Transverse colon (tissue), 4 donors: ENCODE data around the gene PDZD8. TPM values are rescaled to one million over a fixed set of nuclear protein-coding genes. Genes with fewer than 3 reads are reported as not detected.

ENCODE experiments used
- DNase-seq: peaks from one replicate; pipeline ENCODE4 v3.0.0-alpha.2; 2019
- H3K27ac ChIP-seq, 4 donors: fragments of 200-600 bp; sonication (generic); 2 replicates each; pipeline ENCODE4 v1.5.1; 2016 to 2018; ENCODE audit warnings: inconsistent platforms in 4 of 4
- H3K27me3 ChIP-seq: fragments of 200-600 bp; sonication (generic); 2 replicates; pipeline ENCODE4 v1.5.1; 2017; ENCODE audit warnings: inconsistent platforms
- H3K36me3 ChIP-seq, 4 donors: fragments of 200-600 bp; sonication (generic); 2 replicates each; pipeline ENCODE4 v1.5.1; 2017 to 2019; ENCODE audit warnings: inconsistent platforms in 4 of 4
- H3K4me1 ChIP-seq, 4 donors: fragments of 200-600 bp; sonication (generic); 2 replicates each; pipeline ENCODE4 v1.5.1; 2017 to 2020; ENCODE audit warnings: inconsistent platforms in 4 of 4
- H3K4me3 ChIP-seq, 4 donors: fragments of 200-600 bp; sonication (generic); 1 replicate in 1 of 4; 2 replicates in 3 of 4; pipeline versions ENCODE4 v1.5.1 to v1.6.1; 2017 to 2019; ENCODE audit warnings: inconsistent platforms in 4 of 4
- H3K9me3 ChIP-seq, 2 donors: fragments of 200-600 bp; sonication (generic); 2 replicates each; pipeline ENCODE4 v1.5.1; 2017 to 2019; ENCODE audit warnings: inconsistent platforms in 2 of 2
- EP300 ChIP-seq: sonication (generic); formaldehyde crosslinking; IDR thresholded peaks from one replicate; pipeline ENCODE4 v1.6.1; 2017; ENCODE audit warnings: antibody characterized with exemption, low read depth
- POLR2A ChIP-seq: fragments of 450-650 bp; IDR thresholded peaks from one replicate; pipeline ENCODE4 v1.6.1; 2016; ENCODE audit warnings: antibody characterized with exemption, mild to moderate bottlenecking, moderate library complexity
- POLR2AphosphoS5 ChIP-seq, 3 donors: sonication (generic); formaldehyde crosslinking; IDR thresholded peaks; one replicate each; pipeline ENCODE4 v1.6.1; 2016; ENCODE audit warnings: antibody characterized with exemption in 3 of 3
- WGBS, 2 donors: methylation state at CpG; one replicate each; pipeline ENCODE4 v1.1.5; 2018; ENCODE audit warnings: low coverage in 1 of 2; 5-methylcytosine and 5-hydroxymethylcytosine counted together
- in situ Hi-C, 4 donors: fragments of 200-750 bp; cut with MboI; loops; one replicate each; pipeline versions ENCODE4 v1.15.0 to v1.15.1; 2017; ENCODE audit warnings: low sequenced_read_pairs in 3 of 4, low pct_ligation_motif_present in 1 of 4, low pct_unique_long_range_greater_than_20kb in 1 of 4
- intact Hi-C: fragments of 100-400 bp; cut with DNase I; formaldehyde crosslinking; loops from one replicate; pipeline ENCODE4 v1.15.1; 2023; ENCODE audit warnings: low total_unique reads
- total RNA-seq, 4 donors: library from RNA; depleted of rRNA; stranded (reverse); fragments of >200 nt; gene quantifications; one replicate each; pipeline ENCODE4 v1.1.0, GENCODE V29; 2016
- TF ChIP-seq, protein P1 (sequence below), 5 experiments: fragments of 200-600 bp in 3 of 5; fragments of 450-650 bp in 2 of 5; sonication (generic) in 3 of 5; IDR thresholded peaks; 1 replicate in 2 of 5; 2 replicates in 3 of 5; pipeline ENCODE4 v1.5.1; 2016 to 2017; ENCODE audit warnings: antibody characterized with exemption in 5 of 5, inconsistent platforms in 3 of 5, mild to moderate bottlenecking in 2 of 5, moderate library complexity in 1 of 5

PDZD8 gene
- total RNA-seq, 4 donors from 2014 or later, result 36.7 to 48.6 (median 40.9) TPM

DNA sequence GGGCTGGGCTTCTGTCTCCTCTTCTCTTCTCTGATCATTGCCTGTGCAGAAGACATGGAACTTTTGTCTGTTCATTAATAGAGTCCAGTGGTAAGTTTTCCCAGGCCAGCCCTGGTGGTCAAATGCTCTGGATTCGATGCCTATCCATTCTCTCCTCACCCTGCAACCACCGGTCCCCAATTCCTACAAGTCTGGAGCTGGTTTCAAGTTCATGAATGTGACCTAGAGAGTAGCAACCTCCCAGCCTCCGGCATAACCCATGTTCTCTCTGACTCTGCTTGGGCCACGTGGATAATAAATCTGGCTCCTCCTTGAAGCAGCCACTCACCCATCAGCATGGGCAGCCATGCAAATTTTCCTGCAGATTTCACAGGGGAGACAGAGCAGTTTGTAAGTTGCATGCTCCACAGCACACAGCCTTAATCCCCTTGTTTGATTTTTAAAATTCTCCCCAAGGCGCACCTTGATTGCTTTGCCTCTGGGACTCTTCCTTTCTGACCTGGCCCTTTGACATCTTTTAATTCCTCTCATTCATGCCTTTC lies 37.3 kb upstream of the PDZD8 start:
- 76 to 100% methylated on average over 1 to 5 of the region's 5 CpGs for WGBS, 2 donors
- no peak for TF ChIP-seq POLR2AphosphoS5 (IDR thresholded peaks at IDR 0.05)
- TF ChIP-seq, protein P1, sequence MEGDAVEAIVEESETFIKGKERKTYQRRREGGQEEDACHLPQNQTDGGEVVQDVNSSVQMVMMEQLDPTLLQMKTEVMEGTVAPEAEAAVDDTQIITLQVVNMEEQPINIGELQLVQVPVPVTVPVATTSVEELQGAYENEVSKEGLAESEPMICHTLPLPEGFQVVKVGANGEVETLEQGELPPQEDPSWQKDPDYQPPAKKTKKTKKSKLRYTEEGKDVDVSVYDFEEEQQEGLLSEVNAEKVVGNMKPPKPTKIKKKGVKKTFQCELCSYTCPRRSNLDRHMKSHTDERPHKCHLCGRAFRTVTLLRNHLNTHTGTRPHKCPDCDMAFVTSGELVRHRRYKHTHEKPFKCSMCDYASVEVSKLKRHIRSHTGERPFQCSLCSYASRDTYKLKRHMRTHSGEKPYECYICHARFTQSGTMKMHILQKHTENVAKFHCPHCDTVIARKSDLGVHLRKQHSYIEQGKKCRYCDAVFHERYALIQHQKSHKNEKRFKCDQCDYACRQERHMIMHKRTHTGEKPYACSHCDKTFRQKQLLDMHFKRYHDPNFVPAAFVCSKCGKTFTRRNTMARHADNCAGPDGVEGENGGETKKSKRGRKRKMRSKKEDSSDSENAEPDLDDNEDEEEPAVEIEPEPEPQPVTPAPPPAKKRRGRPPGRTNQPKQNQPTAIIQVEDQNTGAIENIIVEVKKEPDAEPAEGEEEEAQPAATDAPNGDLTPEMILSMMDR (IDR thresholded peaks at IDR 0.05), result no peak
- TF ChIP-seq EP300, result no peak
- no peak for TF ChIP-seq POLR2A
- intact Hi-C loops, result no loop called here

GRCh38 chr10:117411479-117412399 lies 36.5 kb upstream of the PDZD8 start:
- WGBS, 2 donors, result 53 to 64% methylated on average over 2 to 8 of the region's 8 CpGs
- Histone ChIP-seq H3K4me1 (no peaks in the 10 kb centered on the region), H3K9me3 (no peaks in the 10 kb centered on the region), H3K27ac (no peak overlapping the region), H3K4me3 (no peak overlapping the region), H3K27me3 (no peaks in the 10 kb centered on the region), H3K36me3 (no peaks in the 10 kb centered on the region)
- DNase-seq, result no peak
- in situ Hi-C loops, result no loop called here
- no peak for TF ChIP-seq POLR2AphosphoS5 (IDR thresholded peaks at IDR 0.05)
- intact Hi-C loops, result no loop called here

More for the DNA sequence above, 37.3 kb upstream of the PDZD8 start:
- in situ Hi-C loops, result no loop called here
- DNase-seq, result no peak
- H3K27ac ChIP-seq, result no peak overlapping the region
- H3K27me3 ChIP-seq, result no peaks in the 10 kb centered on the region
- H3K4me1 ChIP-seq, result no peaks in the 10 kb centered on the region
- H3K9me3 ChIP-seq, result no peaks in the 10 kb centered on the region
- H3K36me3 ChIP-seq, result no peaks in the 10 kb centered on the region
- H3K4me3 ChIP-seq, result no peak overlapping the region

GRCh38 chr10:117410557-117410956 lies 35.3 kb upstream of the PDZD8 start:
- no peak for DNase-seq
- 64 to 80% methylated on average over 1 to 4 of the region's 4 CpGs for WGBS, 2 donors
- in situ Hi-C loops (no loop called here), intact Hi-C loops (no loop called here)
- Histone ChIP-seq H3K4me3 (no peak overlapping the region), H3K4me1 (no peaks in the 10 kb centered on the region), H3K27ac (no peak overlapping the region), H3K9me3 (no peaks in the 10 kb centered on the region), H3K27me3 (no peaks in the 10 kb centered on the region), H3K36me3 (no peaks in the 10 kb centered on the region)
- TF ChIP-seq POLR2A, result no peak
- TF ChIP-seq, protein P1 (IDR thresholded peaks at IDR 0.05), result no peak
- TF ChIP-seq POLR2AphosphoS5 (IDR thresholded peaks at IDR 0.05), result no peak
- no peak for TF ChIP-seq EP300

DNA sequence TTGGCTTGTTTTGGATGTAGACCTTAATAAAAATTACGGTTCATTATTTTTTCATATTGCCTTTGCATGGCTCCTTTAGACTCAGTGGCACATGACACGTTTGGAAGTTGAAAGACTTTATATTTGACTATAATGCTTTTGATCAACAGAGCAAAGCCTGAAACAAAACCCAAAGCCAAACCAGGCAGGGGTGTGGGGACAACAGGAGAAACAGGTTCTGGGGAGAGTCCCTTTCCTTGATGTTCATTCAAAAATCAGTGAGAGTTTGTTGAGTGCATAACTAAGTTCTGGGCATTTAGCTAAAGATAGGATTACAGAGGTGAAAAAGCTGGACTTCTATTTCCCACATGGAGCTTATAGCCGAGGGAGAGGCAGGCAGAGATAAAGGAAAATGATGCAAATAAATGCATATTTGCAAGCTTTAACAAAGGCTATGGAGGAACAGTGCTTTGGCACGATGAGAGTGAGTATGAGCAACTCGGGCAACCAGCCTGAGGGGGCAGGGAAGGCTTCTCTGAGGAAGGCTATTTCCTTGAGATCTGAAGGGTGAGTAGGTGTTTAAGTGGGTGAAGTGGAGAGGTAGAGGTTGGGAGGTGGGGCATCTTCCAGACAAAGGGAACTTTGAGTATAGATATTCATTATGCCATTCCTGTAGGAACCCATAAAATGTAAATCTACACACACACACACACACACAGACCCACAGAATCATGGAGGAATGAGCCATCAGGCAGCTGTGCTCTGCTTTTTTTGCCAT lies 34.5 kb upstream of the PDZD8 start:
- H3K27ac ChIP-seq, result no peak overlapping the region
- WGBS, 2 donors, result 77 to 86% methylated on average over 5 of the region's 5 CpGs
- no peaks in the 10 kb centered on the region for H3K36me3 ChIP-seq
- H3K27me3 ChIP-seq, result no peaks in the 10 kb centered on the region
- H3K9me3 ChIP-seq, result no peaks in the 10 kb centered on the region
- in situ Hi-C loops, result no loop called here
- H3K4me3 ChIP-seq, result no peak overlapping the region
- H3K4me1 ChIP-seq, result no peaks in the 10 kb centered on the region
- intact Hi-C loops, result no loop called here
- TF ChIP-seq EP300 (no peak), POLR2AphosphoS5 (IDR thresholded peaks at IDR 0.05) (no peak), POLR2A (no peak)
- TF ChIP-seq, protein P1 (IDR thresholded peaks at IDR 0.05), result no peak
- DNase-seq, result no peak
